SH-SY5Y (cell line): ENCODE results near the gene NUDT6.

ENCODE experiments used
- GATA2 ChIP-seq: IDR thresholded peaks from 2 replicates; pipeline ENCODE4 v1.6.1; 2011; ENCODE audit warnings: mild to moderate bottlenecking, low read depth, low read length
- GATA3 ChIP-seq: IDR thresholded peaks from 2 replicates; pipeline ENCODE4 v1.6.1; 2011; ENCODE audit warnings: low read depth, mild to moderate bottlenecking, low read length, moderate library complexity

DNA sequence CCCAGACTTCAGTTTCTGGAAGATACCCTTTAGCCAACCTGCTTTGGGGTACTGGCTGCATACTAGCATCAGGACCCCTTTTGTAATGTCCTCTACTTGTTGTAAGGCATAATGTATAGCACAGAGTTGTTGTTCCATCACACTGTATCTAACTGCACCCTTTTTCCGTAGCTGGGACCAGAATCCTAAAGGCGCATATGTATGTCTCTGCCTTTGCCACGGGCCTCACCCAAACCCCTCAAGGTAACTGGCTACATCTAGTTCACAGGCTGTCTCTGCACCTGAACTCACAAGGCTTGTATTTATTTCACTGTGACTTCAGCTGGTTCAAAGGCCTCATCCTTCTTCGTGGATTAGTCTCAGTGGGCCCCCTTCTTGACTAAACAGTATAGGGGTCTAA lies 29.6 kb upstream of the NUDT6 start:
- no peak for TF ChIP-seq GATA2
- no peak for TF ChIP-seq GATA3
